IgD-negative memory B cell (primary cell): ENCODE data around the gene ZRANB1. TPM values are rescaled to one million over a fixed set of nuclear protein-coding genes. Genes with fewer than 3 reads are reported as not detected.
"Not testable (repeated sequence)": the region's sequence is repeated elsewhere in the genome, so short reads cannot be mapped to it uniquely, and the experiment has no call there.

Experiments
- H3K27ac Mint-ChIP-seq, 3 donors: one replicate each; pipeline ENCODE4 v1.8.0; 2020 to 2022; ENCODE audit warnings: mild to moderate bottlenecking in 3 of 3, mixed read lengths in 3 of 3, moderate library complexity in 1 of 3
- H3K27me3 Mint-ChIP-seq: one replicate; pipeline ENCODE4 v1.8.0; 2021; ENCODE audit warnings: mixed read lengths
- H3K36me3 Mint-ChIP-seq: one replicate; pipeline ENCODE4 v1.8.0; 2020; ENCODE audit warnings: mild to moderate bottlenecking, mixed read lengths
- H3K4me1 Mint-ChIP-seq, 3 donors: one replicate each; pipeline ENCODE4 v1.8.0; 2020 to 2022; ENCODE audit warnings: mixed read lengths in 3 of 3, mild to moderate bottlenecking in 1 of 3
- H3K4me3 Mint-ChIP-seq, 4 donors: one replicate each; pipeline ENCODE4 v1.8.0; 2020 to 2022; ENCODE audit warnings: mild to moderate bottlenecking in 4 of 4, mixed read lengths in 4 of 4, moderate library complexity in 3 of 4
- H3K9me3 Mint-ChIP-seq, 3 donors: one replicate each; pipeline ENCODE4 v1.8.0; 2020 to 2021; ENCODE audit warnings: mixed read lengths in 3 of 3, mild to moderate bottlenecking in 1 of 3
- polyA plus RNA-seq: library from polyadenylated mRNA; unstranded; fragments of 300-500 nt; fragmentation: Illumina TruSeq; gene quantifications from one replicate; pipeline ENCODE4 v1.2.3, GENCODE V29; 2021

The ZRANB1 gene
- polyA plus RNA-seq = 8.4 TPM

DNA sequence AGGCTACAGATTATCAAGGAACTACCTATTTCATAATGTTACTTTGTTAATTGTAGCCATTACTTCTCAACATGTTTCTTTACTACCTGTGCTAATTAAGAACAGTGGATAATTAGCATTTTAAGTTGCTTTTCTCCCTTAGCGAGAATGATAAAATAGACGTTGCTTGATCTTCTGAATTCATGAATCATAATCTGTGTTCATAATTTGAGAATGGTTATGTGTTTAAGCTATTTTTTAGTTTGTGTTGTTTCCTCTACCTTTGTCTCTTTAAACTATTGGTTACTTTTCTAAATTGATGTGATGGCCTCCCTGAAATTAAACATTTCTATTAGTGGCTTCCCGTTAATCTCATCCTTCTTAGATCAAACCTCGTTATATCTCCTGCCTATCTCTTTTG is at the start of gene ZRANB1:
ZRANB1 (plus strand) TSS at position 301 of the 400 bp plus-strand sequence. CDS start 371 bp downstream, outside the sequence.
- peaks cover 5% of the 10 kb centered on the region for H3K36me3 Mint-ChIP-seq
- no peaks in the 10 kb centered on the region for H3K27me3 Mint-ChIP-seq
- H3K9me3 Mint-ChIP-seq = no peaks in the 10 kb centered on the region
- H3K27ac Mint-ChIP-seq = peak within 1 kb of the TSS in 1 of 3 donors; percentile 63
- H3K4me3 Mint-ChIP-seq = peak within 1 kb of the TSS in 1 of 4 donors; percentile 55
- peaks cover 22 to 46% (median 44%) of the 10 kb centered on the region in 3 donors for H3K4me1 Mint-ChIP-seq

DNA sequence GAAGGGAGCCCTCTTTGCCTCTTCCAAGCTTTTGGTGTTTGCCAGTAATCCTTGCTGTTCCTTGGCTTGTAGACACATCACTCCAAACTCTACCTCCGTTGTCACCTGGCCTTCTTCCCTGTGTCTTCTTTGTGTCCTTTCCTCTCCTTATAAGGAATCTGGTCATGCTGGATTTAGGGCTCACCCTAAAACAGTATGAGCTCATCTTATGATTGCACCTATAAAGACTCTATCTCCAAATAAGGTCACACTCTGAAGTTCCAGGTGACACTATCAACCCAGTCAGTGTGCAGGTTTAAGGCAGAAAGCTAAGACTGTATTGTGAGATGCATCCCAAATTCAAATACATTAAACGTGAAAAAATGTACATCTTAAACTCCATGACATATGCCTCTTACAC is 49.0 kb upstream of the ZRANB1 start:
- Mint-ChIP-seq H3K9me3 (no peaks in the 10 kb centered on the region), H3K36me3 (no peaks in the 10 kb centered on the region), H3K27me3 (peaks cover 2% of the 10 kb centered on the region), H3K4me3 (no peak overlapping the region), H3K27ac (no peak overlapping the region), H3K4me1 (no peaks in the 10 kb centered on the region)

DNA sequence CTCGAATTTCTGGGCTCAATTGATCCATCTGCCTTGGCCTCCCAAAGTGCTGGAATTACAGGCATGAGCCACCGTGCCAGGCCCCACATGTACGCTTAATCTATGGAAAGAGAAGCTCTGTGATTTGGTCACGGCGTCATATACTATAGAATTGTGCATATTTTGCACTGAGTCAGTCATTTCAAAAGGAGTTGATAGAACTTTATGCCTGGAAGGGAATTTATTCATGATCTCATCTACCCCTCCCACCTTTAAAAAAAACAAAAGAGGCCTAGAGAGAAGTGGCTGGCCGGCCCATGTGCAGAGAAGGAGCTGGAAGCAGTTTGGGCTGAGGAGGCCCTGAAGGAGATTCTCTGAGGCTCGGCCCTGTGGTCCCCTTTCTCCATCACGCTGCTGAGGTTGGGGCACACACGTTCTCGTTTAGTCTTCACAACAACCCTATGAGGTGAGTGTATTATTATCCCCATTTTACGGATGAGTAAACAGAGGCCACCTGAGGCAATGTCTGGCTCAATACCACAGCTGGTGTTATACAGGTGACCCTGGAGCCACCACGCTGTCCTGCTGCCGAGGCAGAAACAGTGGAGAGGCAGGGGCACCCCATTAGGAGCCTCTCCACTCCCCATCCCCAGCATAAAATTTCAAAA is 47.2 kb upstream of the ZRANB1 start:
- Mint-ChIP-seq H3K9me3 (no peaks in the 10 kb centered on the region), H3K4me3 (no peak overlapping the region), H3K27ac (peak overlapping the region in 2 of 3 donors; percentile 46 to 62), H3K27me3 (peaks cover 7% of the 10 kb centered on the region), H3K36me3 (no peaks in the 10 kb centered on the region), H3K4me1 (no peaks in the 10 kb centered on the region)

DNA sequence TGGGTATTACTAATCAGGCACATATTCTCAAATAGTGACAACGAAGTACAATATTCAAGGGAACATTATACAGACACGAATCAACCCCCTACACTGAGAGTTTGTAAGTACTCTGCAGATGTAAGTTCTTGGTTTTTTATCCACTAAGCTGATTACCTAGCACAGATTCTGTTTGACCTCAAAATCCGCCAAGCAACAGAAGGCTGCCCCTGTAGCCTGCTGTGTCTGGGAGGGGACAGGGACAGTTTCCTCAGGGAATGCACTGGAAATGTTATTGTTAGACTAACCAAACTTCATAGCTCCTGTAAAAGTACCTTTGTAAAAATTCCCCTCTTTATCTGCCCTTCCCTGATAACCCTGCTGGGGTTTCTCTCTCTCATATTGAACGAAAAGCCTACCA is 45.2 kb upstream of the ZRANB1 start:
- Mint-ChIP-seq H3K27ac (no peak overlapping the region), H3K27me3 (peaks cover 7% of the 10 kb centered on the region), H3K9me3 (no peaks in the 10 kb centered on the region), H3K36me3 (no peaks in the 10 kb centered on the region), H3K4me3 (no peak overlapping the region), H3K4me1 (no peaks in the 10 kb centered on the region)

DNA sequence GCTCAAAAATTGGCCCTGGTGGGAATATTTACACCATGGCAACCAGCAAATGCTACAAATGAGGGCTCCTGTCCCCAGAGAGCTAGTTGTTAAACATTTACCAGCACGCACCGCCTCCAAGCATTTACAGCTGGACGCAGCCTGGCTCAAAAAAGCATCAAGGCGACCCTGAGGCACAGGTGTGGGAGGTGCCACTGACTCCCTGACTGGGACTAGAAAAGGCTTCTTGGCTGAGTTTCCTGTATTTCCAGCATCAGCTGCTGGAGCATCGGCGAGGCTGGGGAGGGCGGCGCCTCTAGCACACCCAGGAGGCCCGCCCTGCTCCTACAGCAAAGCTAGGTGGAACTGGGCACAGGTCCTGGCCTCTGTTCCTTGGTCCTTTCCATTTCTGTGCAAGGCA is 43.5 kb upstream of the ZRANB1 start:
- H3K4me1 Mint-ChIP-seq = no peaks in the 10 kb centered on the region
- no peak overlapping the region for H3K4me3 Mint-ChIP-seq
- no peaks in the 10 kb centered on the region for H3K9me3 Mint-ChIP-seq
- peaks cover 7% of the 10 kb centered on the region for H3K27me3 Mint-ChIP-seq
- no peaks in the 10 kb centered on the region for H3K36me3 Mint-ChIP-seq
- no peak overlapping the region for H3K27ac Mint-ChIP-seq

DNA sequence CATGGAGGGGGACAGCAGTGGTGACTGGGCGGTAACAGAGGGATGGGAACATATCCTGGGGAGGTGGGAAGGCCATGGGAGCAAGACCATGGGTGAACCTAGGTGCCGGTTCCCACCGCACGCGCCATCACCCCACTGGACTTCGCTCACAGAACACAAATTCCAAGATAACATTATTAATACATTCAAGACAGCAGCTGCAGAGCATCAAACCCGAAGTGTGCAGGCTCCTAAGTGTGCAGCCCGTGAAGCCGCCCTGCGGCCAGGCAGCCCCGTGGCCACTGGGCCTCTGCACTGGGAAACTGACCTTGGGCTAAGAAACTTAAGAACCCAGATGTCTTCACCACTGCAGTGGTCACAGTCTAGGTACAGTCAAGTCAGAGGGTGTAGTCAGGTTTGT is 42.8 kb upstream of the ZRANB1 start:
- Mint-ChIP-seq H3K9me3 (no peaks in the 10 kb centered on the region), H3K4me1 (no peaks in the 10 kb centered on the region), H3K4me3 (no peak overlapping the region), H3K27ac (no peak overlapping the region), H3K36me3 (no peaks in the 10 kb centered on the region), H3K27me3 (peaks cover 7% of the 10 kb centered on the region)

DNA sequence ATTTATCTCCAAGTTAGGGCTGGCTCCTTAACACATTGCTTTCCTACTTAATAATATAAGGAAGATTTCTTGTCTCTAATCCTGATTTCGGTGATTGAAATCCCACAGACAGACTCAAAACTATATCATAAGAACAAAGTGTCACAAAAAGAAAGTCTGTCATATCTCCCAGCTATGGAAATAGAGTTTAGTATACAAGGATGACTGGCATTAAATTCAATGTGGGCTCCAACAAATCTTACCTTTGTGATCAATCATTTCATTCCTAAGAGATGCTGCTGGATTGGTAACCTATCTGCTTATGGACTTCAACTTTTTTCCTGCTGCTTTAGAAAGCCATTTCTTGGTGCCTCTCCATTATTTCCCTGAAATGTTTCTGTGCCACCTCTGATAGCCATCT is 39.5 kb upstream of the ZRANB1 start:
- no peak overlapping the region for H3K27ac Mint-ChIP-seq
- no peaks in the 10 kb centered on the region for H3K36me3 Mint-ChIP-seq
- H3K4me3 Mint-ChIP-seq = no peak overlapping the region
- peaks cover 6% of the 10 kb centered on the region for H3K27me3 Mint-ChIP-seq
- H3K4me1 Mint-ChIP-seq = no peaks in the 10 kb centered on the region
- no peaks in the 10 kb centered on the region for H3K9me3 Mint-ChIP-seq

DNA sequence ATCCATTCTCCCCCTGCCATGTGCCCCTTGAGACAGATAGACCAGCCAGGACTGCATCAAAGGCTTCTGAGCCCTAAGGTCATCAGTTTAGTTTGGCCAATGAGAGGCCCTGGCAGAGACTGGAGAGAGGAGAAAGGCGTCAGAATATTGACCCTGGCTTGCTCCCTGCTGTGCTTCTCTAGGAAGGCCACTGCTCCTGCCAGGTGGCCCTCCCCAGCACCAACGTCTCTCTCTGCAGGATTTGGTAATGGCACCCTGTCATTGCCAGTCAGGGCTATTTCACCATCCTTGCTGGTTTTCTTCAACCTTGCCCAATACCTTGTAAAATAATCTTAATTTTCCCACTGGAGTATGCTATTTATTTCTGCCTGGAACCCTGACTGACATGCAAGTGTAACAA is 38.8 kb upstream of the ZRANB1 start:
- peaks cover 8% of the 10 kb centered on the region for H3K27me3 Mint-ChIP-seq
- H3K9me3 Mint-ChIP-seq = no peaks in the 10 kb centered on the region
- no peak overlapping the region for H3K27ac Mint-ChIP-seq

DNA sequence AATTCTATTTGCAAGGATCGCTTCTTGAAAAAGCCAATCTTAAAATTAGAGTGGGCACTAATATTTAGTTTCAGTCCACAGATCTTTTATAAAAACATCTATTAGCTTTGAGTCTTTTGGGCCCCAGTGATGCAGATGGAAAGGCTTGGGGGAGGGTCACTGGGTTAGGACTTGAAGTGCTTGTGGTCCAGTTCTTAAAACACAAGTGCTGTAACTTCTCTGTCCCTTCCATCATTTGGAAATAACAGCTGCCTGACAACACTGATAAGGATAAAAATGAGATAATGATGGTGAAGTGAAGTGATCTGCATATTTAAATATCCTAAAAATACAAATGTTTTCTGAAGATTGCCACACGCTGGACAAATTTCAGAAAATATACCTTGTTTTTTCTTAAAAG is 37.1 kb upstream of the ZRANB1 start:
- H3K9me3 Mint-ChIP-seq = no peaks in the 10 kb centered on the region
- H3K27ac Mint-ChIP-seq = no peak overlapping the region
- H3K4me1 Mint-ChIP-seq = no peaks in the 10 kb centered on the region
- peaks cover 7% of the 10 kb centered on the region for H3K27me3 Mint-ChIP-seq
- no peak overlapping the region for H3K4me3 Mint-ChIP-seq
- H3K36me3 Mint-ChIP-seq = no peaks in the 10 kb centered on the region

More for the DNA sequence above, 38.8 kb upstream of the ZRANB1 start:
- Mint-ChIP-seq H3K4me1 (no peaks in the 10 kb centered on the region), H3K36me3 (no peaks in the 10 kb centered on the region), H3K4me3 (no peak overlapping the region)

DNA sequence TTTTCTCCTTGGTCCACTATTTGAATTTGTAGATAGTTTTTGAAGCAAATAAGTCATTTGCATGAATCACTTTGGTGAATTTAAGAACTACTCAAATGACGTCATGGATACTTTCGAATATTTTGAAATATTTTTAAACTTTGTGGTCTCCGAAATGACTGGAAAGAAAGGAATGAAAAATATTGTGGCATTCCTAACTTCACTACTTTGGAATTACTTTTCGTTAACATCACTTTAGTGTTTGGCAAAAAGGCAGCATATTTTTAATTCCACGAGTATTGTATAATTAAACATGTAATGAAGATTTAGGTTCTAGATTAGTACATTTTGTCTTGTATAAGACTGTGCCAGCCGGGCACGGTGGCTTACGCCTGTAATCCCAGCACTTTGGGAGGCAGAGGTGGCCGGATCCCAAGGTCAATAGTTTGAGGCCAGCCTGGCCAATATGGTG is 35.3 kb upstream of the ZRANB1 start:
- Mint-ChIP-seq H3K36me3 (no peaks in the 10 kb centered on the region), H3K27ac (no peak overlapping the region), H3K27me3 (peaks cover 12% of the 10 kb centered on the region), H3K9me3 (no peaks in the 10 kb centered on the region), H3K4me3 (no peak overlapping the region), H3K4me1 (peaks cover 0 to 3% (median 2%) of the 10 kb centered on the region in 3 donors)

DNA sequence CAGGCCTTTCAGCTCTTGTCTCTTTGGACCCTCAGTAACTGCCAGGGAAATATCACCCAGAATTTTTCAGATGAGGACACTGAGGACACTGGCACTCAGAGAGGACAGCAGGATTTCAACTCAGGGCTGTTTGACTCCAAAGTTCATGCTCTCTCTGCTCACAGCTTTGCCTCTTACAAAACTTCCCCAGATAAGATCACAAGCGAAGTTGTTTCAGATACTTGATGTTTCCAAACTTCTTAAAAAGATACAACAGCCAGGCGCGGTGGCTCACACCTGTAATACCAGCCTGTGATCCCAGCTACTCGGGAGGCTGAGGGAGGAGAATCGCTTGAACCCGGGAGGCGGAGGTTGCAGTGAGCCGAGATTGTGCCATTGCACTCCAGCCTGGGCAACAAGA is 32.4 kb upstream of the ZRANB1 start:
- no peaks in the 10 kb centered on the region for H3K36me3 Mint-ChIP-seq

DNA sequence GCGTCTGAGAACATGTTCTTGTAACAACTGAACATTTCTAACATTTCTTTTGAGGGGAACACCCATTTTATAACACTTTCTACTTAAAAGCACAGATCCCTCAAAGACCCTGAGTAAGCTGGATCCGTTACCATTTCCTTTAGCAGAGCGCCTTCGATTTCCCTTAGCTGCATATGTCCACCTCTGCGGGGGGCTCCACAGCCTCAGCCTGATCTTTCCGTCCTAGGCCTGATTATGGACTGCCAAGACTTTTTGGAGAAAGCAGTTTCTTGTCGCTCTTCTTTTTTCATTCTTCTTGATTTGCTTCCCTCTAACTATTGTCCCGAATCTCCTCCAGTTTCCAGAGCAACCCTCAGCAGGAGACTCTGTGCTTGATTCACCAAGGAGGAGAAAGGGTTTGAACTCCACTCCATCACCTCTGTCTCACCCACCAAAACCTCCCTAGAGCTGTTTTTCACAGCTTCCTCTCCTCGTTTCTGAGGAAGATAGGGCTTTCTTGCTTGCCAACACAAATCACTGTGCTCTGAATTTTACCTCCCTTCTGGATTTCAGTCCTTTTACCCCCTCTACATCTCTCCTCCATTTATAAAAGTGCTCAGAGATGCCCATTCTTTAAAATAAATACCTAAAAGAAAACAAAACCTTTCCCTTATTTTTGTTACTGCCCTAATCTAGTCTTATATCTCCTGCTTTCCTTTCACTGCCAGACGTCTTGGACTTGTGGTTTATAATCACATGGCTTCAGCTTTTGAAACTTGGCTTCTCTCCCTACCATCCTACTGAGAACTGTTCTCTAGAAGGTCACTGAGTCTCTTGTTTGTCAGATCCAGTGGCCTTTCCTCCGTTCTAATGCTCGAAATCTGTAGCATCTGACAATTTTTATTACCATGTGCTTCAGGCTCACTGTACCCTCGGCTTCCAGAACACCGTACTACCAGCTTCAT is 30.5 kb upstream of the ZRANB1 start:
- H3K27me3 Mint-ChIP-seq = peaks cover 18% of the 10 kb centered on the region
- no peaks in the 10 kb centered on the region for H3K9me3 Mint-ChIP-seq
- no peaks in the 10 kb centered on the region for H3K36me3 Mint-ChIP-seq
- H3K4me1 Mint-ChIP-seq = peaks cover 1 to 11% (median 6%) of the 10 kb centered on the region in 3 donors
- peak overlapping the region in 1 of 4 donors; percentile 41 for H3K4me3 Mint-ChIP-seq
- no peak overlapping the region for H3K27ac Mint-ChIP-seq

More for the DNA sequence above, 32.4 kb upstream of the ZRANB1 start:
- H3K27me3 Mint-ChIP-seq = peaks cover 18% of the 10 kb centered on the region
- H3K4me3 Mint-ChIP-seq = no peak overlapping the region
- H3K4me1 Mint-ChIP-seq = peaks cover 0 to 6% (median 4%) of the 10 kb centered on the region in 3 donors
- no peaks in the 10 kb centered on the region for H3K9me3 Mint-ChIP-seq
- H3K27ac Mint-ChIP-seq = no peak overlapping the region

DNA sequence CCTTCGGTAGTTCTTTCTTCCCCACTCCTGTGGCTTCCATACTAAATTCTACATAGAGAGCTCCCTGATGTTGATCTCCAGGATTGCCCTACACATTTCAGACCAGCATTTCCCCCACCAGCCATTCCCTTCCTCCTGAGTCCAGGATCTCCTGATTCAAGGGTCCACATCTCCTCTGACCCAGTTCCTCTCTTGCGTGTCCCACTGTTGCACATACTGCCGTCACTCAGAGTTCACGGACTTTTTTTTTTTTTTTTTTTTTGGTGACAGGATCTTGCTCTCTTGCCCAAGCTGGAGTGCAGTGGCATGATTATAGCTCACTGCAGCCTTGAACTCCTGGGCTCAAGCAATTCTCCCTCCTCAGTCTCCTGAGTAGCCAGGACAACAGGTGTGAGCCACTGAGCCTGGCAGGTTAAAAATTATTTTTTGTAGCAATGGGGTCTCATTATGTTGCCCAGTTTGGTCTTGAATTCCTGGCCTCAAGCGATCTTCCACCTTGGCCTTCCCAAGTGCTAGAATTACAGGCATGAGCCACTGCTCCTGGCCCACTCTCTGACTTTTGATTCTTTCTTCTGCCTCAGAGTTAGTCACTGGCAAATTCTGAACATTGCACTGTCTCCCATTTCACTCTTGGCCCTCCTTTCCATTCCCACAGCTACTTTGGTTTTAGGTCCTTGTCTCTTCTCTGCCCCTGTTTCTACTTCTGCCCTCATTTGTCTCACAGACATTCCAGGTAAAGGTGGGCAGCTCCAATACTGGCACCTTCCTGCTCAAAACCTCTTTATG is 29.6 kb upstream of the ZRANB1 start:
- Mint-ChIP-seq H3K36me3 (no peaks in the 10 kb centered on the region), H3K27ac (peak overlapping the region in 1 of 3 donors; percentile 32), H3K27me3 (peaks cover 16% of the 10 kb centered on the region), H3K4me1 (peaks cover 1 to 11% (median 6%) of the 10 kb centered on the region in 3 donors), H3K4me3 (peak overlapping the region in 1 of 4 donors; percentile 41), H3K9me3 (no peaks in the 10 kb centered on the region)

DNA sequence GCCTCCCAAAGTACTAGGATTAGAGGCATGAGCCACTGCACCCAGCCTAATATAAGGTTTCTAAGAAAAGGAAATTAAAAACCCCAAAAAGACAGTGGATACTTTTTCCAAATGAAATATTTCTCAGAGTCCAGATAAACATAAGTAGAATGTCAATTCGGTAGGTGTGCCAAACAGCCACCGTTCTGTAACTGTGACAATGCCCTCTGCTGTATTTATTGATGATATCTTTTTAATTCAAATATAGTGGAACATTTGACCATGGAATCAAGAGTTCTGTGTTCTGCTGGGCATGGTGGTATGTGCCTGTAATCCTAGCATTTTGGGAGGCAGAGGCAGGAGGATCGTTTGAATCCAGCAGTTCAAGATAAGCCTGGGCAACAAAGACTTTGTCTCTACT is 28.8 kb upstream of the ZRANB1 start:
- Mint-ChIP-seq H3K27me3 (peaks cover 14% of the 10 kb centered on the region), H3K36me3 (no peaks in the 10 kb centered on the region), H3K4me1 (peaks cover 5 to 11% (median 11%) of the 10 kb centered on the region in 3 donors), H3K9me3 (no peaks in the 10 kb centered on the region), H3K27ac (peak overlapping the region in 2 of 3 donors; percentile 23 to 51), H3K4me3 (peak overlapping the region in 1 of 4 donors; percentile 38)

DNA sequence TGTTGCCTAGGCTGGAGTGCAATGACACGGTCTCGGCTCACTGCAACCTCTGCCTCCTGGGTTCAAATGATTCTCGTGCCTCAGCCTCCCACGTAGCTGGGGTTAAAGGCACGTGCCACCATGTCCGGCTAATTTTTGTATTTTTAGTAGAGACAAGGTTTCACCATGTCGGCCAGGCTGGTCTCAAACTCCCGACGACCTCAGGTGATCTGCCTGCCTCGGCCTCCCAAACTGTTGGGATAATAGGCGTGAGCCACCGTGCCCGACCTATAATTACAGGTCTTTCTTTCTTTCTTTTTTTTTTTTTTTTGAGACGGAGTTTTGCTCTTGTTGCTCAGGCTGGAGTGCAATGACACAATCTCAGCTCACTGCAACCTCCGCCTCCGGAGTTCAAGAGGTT is 27.5 kb upstream of the ZRANB1 start:
- H3K4me3 Mint-ChIP-seq, H3K9me3 Mint-ChIP-seq, H3K27ac Mint-ChIP-seq, H3K36me3 Mint-ChIP-seq: not testable (repeated sequence)
- Mint-ChIP-seq H3K27me3 (peaks cover 13% of the 10 kb centered on the region), H3K4me1 (peaks cover 13 to 19% (median 17%) of the 10 kb centered on the region in 3 donors)
